Stimulated activated CD8-positive, alpha-beta memory T cell treated with anti-CD3 and anti-CD28 coated beads, Interleukin-15, amount 100 ng/mL, for 48 hours (primary cell): ENCODE data around the gene CLCA4.
"Not testable (repeated sequence)": the region's sequence is repeated elsewhere in the genome, so short reads cannot be mapped to it uniquely, and the experiment has no call there.

ENCODE experiments used
- DNase-seq, 2 donors: peaks; one replicate each; pipeline ENCODE4 v3.0.0-alpha.2; 2020; ENCODE audit warnings: low read depth in 2 of 2

The CLCA4 gene

GRCh38 chr1:86546787-86547221, at the start of gene CLCA4:
Gene CLCA4, plus strand, starts transcription at chr1:86547078. Its CDS starts 42 bp downstream, at chr1:86547120.
- DNase-seq, result no peak

- no peak for DNase-seq
Measured at GRCh38 chr1:86498281-86498680, 48.6 kb upstream of the CLCA4 start.

- DNase-seq, result no peak
Measured at GRCh38 chr1:86499987-86500593, 46.8 kb upstream of the CLCA4 start.

GRCh38 chr1:86500714-86501113, 46.2 kb upstream of the CLCA4 start:
- no peak for DNase-seq

GRCh38 chr1:86502125-86502646, 44.7 kb upstream of the CLCA4 start:
- not testable (repeated sequence) for DNase-seq

GRCh38 chr1:86502721-86503405, 44.0 kb upstream of the CLCA4 start:
- DNase-seq, result no peak

GRCh38 chr1:86503406-86504136, 43.3 kb upstream of the CLCA4 start:
- no peak for DNase-seq

GRCh38 chr1:86504137-86504479, 42.8 kb upstream of the CLCA4 start:
- no peak for DNase-seq

GRCh38 chr1:86504895-86505563, 41.8 kb upstream of the CLCA4 start:
- no peak for DNase-seq

GRCh38 chr1:86505564-86505902, 41.3 kb upstream of the CLCA4 start:
- no peak for DNase-seq

GRCh38 chr1:86507935-86508582, 38.8 kb upstream of the CLCA4 start:
- DNase-seq, result no peak

GRCh38 chr1:86508583-86508969, 38.3 kb upstream of the CLCA4 start:
- no peak for DNase-seq

- no peak for DNase-seq
Measured at GRCh38 chr1:86515597-86515996, 31.3 kb upstream of the CLCA4 start.

- DNase-seq, result no peak
Measured at GRCh38 chr1:86516335-86516734, 30.5 kb upstream of the CLCA4 start.

- DNase-seq, result no peak
Measured at GRCh38 chr1:86517336-86517735, 29.5 kb upstream of the CLCA4 start.

- DNase-seq, result no peak
Measured at GRCh38 chr1:86520789-86521521, 25.9 kb upstream of the CLCA4 start.

GRCh38 chr1:86521522-86521891, 25.4 kb upstream of the CLCA4 start:
- DNase-seq, result no peak

GRCh38 chr1:86522240-86522639, 24.6 kb upstream of the CLCA4 start:
- no peak for DNase-seq

GRCh38 chr1:86523670-86524354, 23.1 kb upstream of the CLCA4 start:
- DNase-seq, result no peak

GRCh38 chr1:86527306-86527705, 19.6 kb upstream of the CLCA4 start:
- no peak for DNase-seq
